Stimulated activated naive CD4-positive, alpha-beta T cell (primary cell): Measurements from ENCODE around the gene LYZ.
"Not testable (repeated sequence)": the region's sequence is repeated elsewhere in the genome, so short reads cannot be mapped to it uniquely, and the experiment has no call there.

Experiments used
- DNase-seq, 6 experiments: peaks; one replicate each; lab custom pipeline; 2025; lab: John Stamatoyannopoulos, UW

The LYZ gene

GRCh38 chr12:69348162-69348938 is at the start of gene LYZ:
TSS of gene LYZ (plus strand) at chr12:69348381. CDS start at chr12:69348409, 28 bp downstream.
- no peak for DNase-seq

DNA sequence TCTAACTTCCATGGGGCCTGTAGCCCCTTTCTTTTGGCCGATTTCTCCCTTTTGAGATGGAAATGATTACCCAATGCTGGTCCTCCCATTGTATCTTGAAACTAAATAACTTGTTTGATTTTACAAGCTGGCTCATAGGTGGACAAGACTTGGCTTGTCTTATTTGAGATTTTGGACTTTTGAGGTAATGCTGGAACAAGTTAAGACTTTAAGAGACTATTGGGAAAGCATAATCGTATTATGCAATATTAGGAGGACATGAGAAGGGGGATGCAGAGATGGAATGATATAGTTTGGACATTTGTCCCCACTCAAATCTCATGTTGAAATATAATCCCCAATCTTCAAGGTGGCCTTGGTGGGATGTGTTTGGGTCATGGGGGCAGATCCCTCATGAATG is 49.2 kb upstream of the LYZ start:
- no peak for DNase-seq

DNA sequence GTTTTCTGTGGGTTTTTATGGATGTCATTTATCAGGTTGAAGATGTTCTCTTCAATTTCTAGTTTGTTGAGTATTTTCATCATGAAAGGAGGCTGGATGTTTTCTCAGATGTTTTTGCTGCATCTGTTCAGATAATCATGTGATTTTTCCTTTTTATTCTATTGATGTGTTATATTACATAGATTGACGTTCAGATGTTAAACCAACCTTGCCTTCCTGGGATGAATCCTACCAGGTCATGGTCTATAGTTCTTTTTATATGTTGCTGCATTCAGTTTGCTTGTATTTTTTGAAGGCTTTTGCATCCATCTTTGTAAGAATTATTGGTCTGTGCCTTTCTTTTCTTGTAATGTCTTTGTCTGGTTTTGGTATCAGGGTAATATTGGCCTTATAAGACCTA is 43.9 kb upstream of the LYZ start:
- DNase-seq: no peak

DNA sequence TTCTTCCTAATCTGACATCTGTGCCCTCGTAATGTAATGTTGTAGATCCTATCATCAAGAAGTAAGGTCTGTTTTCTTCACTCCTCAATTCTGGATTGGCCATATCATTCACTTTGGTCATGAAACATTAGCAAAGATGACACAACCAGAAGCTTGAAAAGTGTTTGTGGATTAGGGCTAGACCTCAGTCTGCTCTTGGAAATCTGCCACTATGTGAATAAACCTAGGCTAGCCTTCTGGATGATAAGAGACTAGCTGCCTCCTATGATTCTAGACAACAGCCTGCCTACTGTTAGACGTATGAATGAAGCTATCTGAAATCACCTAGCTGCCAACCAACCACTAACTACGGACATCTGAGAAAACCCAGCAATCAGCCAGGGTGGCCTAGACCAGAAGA is 38.7 kb upstream of the LYZ start:
- no peak for DNase-seq

DNA sequence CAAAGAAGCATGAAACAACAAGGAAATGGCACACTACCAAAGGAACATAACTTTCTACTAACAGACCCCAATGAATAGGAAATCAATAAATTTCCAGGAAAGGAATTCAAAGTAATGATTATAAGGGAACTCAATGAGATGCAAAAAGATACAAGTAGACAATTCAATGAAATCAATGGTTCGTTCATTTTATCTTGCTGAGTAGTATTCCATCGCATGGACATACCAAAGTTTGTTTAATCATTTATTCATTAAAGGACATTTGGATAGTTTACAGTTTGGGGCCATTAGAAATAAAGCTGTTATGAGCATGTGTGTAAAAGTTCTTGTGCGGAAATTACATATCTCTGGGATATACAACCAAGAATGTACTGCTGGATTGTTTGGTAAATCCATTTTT is 35.0 kb upstream of the LYZ start:
- no peak for DNase-seq

- not testable (repeated sequence) for DNase-seq
These were observed 31.4 kb upstream of the LYZ start for GRCh38 chr12:69316784-69317183.

DNA sequence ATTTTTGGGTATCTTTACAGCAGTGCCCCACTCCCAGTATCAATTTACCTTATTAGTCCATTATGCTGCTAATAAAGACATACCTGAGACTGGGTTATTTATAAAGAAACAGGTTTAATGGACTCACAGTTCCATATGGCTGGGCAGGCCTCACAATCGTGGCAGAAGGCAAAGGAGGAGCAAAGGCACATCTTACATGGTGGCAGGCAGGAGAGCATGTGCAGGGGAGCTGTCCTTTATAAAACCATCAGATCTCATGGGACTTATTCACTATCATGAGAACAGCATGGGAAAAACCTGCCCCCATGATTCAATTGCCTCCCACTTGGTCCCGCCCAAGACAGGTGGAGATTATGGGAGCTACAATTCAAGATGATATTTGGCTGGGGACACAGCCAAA is 30.9 kb upstream of the LYZ start:
- not testable (repeated sequence) for DNase-seq

DNA sequence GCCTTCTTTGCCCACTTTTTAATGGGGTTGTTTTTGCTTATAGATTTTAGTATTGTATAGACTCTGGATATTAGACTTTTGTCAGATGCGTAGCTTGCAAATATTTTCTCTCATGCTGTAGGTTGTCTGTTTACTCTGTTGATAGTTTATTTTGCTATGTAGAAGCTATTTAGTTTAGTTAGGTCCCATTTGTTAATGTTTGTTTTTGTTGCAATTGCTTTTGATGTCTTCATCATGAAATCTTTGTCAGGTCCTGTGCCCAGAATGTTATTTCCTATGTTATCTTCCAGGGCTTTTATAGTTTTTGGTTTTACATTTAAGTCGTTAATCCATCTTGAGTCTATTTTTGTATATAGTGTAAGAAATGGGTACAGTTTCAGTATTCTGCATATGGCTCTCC is 30.0 kb upstream of the LYZ start:
- DNase-seq: no peak

- no peak for DNase-seq
These were observed 26.8 kb upstream of the LYZ start for GRCh38 chr12:69321351-69321750.

DNA sequence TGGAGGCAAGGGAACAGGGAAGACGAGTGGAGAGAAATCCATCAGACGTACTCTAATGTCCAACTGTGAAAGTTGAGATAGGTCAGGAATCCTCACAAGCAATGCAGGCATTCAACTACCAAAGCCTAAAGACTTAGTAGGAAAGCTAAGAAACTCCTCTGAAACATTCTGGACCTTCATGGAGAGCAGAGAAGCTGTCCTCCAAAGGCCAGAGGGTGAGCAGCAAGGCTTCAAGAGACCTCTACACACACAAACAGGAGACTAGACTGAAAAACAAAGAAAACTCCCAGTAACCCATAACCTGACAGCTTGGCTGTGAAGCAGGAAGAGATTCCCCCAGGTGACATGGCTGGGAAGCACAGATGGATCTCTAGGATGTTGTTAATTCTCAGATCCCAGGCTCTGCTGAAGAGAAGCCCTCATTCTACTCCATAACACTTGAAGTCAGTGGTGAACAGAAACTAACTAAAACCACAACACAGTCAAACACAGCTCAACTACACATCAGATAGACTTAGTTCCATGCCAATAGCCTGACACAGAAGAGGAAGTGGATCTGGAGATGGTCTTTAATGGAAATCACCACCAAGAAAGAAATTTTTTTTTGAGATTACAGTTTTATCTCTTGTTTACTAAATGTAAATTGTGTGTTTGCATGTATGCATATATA is 23.2 kb upstream of the LYZ start:
- no peak for DNase-seq

- DNase-seq: no peak
These were observed 19.8 kb upstream of the LYZ start for GRCh38 chr12:69328426-69328825.

- DNase-seq: peak in 5 of 6 experiments; percentile 17 to 79 (median 63)
These were observed 18.3 kb upstream of the LYZ start for GRCh38 chr12:69329669-69330428.

GRCh38 chr12:69330475-69331473 is 17.4 kb upstream of the LYZ start:
- peak; percentile 36 to 85 (median 58) for DNase-seq

DNA sequence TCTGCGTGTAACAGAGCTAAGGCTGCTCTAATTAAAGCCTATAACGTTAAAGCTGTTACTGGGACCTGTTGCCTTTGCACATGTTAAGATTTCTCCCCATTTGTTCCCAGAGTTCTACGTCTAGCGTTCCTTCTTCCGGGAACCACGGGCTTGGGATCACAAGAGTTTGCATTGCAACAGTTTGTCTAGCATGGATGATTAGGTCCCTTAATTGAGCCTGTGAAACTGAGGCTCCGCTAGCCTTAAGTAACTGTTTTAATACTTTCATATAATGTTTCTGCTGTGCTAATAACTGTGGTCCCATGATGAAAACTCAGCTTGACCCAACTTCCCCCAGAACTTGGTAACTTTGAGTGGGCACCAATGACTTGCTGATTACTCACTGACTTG is 16.7 kb upstream of the LYZ start:
- DNase-seq: no peak

- DNase-seq: no peak
These were observed 16.1 kb upstream of the LYZ start for GRCh38 chr12:69331909-69332684.

DNA sequence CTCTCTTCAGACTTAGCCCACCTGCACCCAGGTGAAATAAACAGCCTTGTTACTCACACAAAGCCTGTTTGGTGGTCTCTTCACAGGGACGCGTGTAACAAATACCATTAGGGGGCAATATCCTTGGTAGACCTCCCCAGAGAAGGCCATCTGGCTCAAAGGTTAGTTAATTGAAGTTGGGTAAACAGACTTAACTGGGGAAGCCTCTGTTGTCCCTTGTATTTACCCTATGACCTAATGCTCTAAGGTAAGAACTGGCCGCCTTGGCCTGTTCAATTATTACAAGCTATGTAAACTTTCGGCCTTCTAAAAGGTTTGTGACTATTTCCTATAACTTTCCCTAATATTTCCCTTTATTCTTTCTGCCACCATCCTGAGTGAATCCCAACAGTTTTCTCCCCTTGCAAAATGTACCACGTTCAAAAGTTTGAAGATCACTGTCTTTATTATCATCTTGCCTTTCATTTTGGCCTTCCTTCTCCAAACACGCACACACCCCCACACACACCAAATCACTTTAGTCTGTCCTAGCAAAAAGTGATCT is 15.3 kb upstream of the LYZ start:
- no peak for DNase-seq

- DNase-seq: peak in 3 of 6 experiments; percentile 26 to 50 (median 43)
These were observed 14.0 kb upstream of the LYZ start for GRCh38 chr12:69334158-69334557.

GRCh38 chr12:69337311-69338090 is 10.7 kb upstream of the LYZ start:
- DNase-seq: no peak

DNA sequence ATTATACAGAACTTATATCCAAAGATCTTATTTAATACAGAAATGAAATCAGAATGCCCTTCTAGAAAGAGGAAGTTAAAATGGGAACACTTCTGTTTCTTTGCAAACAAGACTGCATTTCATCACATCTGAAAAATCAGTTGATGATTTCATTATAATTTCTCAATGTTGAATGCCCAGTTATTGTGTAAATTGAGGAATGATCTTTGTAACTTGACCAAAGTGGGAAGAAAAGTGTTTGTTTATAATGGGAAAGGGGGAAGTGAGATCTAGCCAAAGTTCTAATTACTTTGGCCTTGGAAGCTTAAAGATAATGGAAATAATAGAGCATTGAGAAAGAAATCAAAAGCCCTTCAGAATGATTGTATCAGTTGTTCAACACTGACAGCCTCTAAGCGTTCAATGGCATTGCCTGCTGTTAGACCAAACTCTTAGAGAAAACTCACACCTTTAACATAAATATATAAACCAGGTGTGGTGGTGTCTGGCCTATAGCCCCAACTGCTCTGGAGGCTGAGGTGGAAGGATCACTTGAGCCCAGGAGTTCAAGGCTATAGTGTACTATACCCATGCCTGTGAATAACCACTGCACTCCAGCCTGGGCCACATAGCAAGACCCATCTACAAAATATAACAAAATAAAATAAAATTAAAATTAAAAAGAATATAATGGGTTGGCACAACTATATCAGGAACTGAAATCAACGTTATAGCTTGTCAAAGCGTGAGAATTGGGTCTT is 9.9 kb upstream of the LYZ start:
- no peak for DNase-seq
